NCI-H526 (cell line): ENCODE results near the gene PTGIS.
A peak's percentile ranks its signal among the peaks of the same experiment; 100 is the strongest.
"Not testable (repeated sequence)": the region's sequence is repeated elsewhere in the genome, so short reads cannot be mapped to it uniquely, and the experiment has no call there.

Experiments
- DNase-seq, 2 experiments: peaks; one replicate each; lab custom pipeline; 2025; lab: John Stamatoyannopoulos, UW

The PTGIS gene

DNA sequence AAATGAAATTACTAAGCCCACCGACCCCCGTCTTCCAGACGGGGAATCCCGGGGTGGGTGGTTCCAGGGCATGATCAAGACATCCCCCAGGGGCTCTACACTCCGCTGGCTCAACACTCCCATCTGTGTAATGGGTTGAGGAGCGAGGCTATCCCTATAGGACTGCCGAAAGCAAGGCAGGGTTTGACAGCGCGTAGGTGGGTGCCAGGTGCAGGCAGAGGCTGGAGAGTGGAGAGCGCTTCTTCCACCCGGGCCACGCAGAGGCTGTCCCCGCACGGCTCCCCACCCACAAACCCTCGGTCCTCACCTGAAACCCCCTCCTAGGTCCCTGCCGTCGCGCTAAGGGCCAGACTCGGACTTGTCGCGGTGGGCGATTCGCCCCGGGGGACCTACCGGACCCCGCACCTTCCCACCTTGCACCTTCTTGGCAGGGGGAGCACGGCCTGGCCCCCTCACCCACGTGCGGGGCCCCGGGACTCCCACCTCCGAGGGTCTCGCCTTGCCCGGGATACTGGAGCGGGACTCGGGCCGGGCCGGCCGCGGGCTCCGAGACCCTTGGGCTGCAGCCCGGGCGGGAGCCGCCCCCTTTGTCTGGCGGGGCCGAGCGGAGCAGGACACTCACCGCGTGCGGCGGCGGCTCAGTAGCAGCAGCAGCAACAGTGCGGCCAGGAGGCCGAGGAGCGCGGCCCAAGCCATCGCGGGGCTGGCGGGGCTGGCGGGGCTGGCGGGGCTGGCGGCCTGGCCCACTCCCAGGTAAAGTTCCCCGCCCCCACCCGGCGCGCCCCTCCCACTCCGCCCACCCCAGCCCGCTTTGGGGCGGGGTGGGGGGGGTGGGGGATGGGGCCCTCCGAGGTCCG, at the start of gene PTGIS:
Gene PTGIS, minus strand, starts transcription at position 717 of the 857 bp plus-strand sequence. Its CDS starts 21 bp downstream, at position 696.
- DNase-seq: peak in 1 of 2 experiments; percentile 67

DNA sequence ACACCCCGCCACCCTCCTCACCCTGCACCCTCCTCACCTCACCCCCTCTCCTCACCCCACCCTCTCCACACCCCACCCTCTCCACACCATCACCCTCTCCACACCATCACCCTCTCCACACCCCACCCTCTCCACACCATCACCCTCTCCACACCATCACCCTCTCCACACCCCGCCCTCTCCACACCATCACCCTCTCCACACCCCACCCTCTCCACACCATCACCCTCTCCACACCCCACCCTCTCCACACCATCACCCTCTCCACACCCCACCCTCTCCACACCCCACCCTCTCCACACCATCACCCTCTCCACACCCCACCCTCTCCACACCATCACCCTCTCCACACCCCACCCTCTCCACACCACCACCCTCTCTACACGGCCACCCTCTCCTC, 49.5 kb upstream of the PTGIS start:
- not testable (repeated sequence) for DNase-seq

DNA sequence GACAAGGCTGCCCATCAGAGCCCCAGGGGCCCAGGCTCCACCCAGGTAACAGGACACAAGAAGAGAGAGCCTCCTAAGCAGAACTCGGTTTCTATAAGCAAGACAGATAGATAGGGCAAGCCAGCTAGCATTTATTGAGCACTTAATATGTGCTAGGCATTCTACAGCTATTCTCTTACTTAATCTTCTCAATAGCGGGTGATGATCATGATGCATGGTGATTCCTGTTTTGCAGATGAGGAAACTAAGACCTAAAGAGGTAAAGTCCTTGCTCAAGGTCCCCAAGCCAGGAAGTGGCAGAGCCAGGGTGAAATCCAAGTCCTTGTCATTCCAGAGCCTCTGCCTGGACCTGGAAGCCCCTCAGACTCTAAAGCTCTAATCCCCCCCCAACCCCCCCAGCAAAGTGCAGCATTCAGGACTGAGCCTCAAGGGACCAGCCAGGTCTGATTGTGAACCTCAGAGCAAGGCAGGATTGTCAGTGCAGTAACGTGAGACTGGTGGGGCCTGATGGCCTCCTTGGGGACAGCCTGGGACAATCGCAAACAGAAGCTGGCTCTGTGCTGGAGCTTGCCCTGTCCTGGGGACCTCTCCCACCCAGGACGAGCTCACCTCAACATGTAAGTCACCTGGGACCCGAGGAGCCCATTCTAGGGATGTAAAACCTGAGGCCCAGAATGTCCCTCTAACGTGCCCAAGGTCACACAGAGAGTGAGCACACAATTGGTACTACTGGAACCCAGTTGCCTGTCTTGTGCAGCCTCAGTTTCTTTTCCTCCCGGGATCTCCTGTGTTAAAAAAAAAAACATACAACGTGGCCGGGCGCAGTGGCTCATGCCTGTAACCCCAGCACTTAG, 48.4 kb upstream of the PTGIS start:
- DNase-seq: no peak

DNA sequence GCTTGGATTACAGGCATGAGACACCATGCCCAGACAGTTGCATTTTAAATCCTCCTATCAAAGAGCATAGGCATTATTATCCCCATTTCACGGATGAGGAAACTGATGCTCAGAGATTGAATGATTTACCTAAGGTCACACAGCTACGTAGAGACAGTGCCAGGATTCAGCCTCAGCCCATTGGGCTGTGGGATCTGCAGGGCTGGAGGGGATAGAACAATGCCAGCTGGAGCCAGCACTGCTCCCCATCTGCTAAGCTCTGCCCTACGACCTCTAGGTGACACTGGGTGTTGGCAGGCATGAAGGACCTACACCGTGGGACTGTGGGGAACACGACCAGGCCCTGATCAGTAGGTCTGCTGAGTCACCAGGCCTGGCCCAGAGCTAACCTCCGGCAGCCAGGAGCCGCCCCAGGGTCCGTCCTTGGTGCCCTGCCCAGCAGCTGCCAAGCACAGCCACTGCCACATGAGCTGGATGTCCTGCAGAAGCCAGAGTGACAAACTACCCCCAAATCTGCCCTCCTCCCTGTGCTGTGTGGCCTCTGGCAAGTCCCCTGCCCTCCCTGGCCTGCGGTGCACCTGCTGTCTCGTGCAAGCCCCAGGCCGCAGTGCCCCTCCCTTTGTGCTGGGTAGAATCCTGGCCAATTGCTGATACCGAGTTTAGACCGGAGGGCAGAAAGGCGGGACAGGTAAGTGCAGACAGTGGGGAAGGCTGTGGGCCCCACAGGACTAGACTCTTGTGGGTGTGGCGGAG, 47.6 kb upstream of the PTGIS start:
- no peak for DNase-seq

DNA sequence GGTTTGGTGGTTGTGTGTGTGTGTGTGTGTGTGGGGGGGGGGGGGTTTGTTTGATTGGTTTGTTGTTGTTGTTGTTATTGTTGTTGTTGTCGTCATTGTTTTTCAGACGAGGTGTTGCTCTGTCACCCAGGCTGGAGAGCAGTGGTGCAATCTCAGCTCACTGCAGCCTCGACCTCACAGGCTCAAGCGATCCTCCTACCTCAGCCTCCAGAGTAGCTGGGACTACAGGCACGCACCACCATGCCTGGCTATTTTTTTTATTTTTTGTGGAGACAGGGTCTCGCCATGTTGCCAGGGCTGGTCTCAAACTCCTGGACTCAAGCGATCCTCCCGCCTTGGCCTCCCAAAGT, 47.1 kb upstream of the PTGIS start:
- not testable (repeated sequence) for DNase-seq

DNA sequence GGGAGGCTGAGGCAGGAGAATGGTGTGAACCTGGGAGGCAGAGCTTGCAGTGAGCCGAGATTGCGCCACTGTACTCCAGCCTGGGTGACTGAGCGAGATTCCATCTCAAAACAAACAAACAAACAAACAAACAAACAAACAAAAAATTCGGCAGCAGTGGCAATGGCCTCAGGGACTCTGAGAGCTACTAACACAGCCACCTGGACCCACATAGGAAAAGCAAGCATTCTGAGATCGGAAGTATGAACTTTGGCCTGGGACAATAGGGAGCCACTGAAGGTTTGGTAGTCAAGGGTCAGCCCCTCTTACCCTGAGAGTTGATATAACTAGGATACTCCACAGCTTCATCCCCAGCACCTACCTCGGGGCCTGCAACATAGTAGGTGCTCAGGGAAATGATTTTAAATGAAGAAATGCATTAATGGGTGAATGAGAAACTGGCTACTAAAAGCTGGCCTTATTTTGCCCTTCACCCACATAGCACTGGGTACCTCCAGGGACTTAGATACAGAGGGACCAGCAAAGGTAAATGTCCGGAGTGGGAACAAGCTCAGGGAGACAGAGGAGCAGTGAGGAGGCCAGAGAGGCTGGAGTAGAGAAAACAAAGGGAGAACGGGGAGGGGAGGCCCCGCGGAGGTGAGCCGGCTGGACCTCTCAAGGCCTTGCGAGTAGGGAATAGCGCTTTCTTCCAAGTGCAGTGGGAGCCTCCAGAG, 46.6 kb upstream of the PTGIS start:
- no peak for DNase-seq

DNA sequence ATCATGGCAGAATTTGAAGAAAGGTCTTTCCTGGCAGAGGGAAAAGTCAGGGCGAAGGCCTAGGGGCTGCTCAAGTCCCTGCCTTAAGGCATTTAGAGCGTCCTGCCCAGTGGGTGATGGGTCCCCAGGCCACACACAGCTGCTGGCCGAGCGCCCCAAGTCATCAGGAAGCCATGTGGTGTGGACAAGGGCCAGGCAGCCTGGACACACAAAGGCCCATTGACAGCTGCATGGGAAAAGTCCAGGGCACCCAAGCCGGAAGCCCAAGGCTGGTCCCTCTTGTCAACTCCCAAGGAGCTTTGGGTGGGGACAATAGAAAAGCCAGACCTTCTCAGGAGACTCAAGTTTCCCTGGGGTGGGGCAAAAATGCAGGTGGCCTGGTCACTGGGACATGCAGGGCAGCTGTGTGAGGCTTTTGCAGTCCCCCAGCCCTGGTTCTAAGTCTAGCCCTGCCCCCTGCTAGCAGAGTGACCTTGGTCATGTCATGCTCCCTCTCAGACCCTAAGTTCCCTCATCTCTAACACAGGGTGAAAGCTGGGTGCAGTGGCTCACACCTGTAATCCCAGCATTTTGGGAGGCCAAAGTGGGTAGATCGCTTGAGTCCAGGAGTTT, 44.3 kb upstream of the PTGIS start:
- no peak for DNase-seq

DNA sequence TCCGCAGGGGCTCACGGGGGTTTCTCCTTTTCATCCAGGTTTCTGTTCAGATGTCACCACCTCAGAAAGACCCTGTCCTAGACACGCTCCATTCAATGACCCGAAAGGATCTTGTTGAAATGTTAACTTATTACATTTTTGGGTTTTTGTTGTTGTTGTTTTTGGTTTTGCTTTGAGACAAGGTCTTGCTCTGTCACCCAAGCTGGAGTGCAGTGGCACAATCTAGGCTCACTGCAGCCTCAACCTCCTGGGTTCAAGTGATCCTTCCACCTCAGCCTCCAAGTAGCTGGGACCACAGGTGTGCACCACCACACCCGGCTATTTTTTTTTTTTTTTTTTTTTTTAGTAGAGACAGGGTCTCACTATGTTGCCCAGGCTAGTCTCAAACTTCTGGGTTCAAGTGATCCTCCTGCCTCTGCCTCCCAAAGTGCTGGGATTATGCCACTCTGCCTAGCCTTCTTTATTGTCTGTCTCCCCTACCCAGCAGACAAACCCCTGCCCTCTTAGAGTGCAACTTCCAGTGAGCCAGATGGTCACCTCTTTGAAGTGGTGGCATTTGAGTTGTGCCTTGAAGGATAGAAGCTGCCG, 43.7 kb upstream of the PTGIS start:
- not testable (repeated sequence) for DNase-seq

DNA sequence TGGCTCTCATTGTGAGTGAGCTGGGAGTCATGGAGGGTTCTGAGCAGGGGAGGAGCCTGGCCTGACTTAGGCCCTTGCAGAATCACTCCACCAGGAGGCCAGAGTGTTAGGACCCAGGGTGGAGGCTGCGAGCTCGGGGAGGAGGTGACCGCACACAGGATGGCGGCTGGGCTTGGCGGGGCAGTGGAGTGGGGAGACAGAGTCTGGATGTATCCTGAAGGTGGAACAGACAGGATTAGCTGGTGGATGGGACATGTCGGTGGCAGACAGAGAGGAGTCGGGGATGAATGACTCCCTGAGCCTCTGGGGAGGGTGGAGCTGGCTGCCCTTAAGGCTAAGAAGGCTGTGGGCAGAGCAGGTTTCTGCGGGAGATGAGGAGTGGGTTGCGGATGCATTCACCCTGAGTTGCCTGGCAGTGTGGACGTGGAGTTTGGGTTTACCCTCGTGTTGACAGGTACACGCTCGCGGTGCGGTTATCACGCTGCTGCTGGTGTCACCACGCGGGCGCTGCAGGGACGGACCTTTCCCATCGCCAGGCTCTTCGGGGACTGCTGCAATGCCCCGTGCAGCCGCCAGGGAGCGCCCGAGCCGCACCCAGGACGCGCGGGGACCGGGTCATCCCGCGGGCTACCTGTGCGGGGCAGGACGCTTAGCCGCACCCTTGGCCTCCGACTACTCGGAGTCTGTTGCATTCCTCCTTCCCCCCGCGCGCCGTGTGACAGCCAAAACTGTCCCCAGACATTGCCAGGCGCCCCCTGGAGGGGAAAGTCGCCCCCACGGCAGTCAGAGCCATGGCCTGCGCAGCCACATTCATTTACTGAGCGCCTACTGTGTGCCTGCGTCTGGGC, 43.0 kb upstream of the PTGIS start:
- peak; percentile 74 to 93 for DNase-seq

DNA sequence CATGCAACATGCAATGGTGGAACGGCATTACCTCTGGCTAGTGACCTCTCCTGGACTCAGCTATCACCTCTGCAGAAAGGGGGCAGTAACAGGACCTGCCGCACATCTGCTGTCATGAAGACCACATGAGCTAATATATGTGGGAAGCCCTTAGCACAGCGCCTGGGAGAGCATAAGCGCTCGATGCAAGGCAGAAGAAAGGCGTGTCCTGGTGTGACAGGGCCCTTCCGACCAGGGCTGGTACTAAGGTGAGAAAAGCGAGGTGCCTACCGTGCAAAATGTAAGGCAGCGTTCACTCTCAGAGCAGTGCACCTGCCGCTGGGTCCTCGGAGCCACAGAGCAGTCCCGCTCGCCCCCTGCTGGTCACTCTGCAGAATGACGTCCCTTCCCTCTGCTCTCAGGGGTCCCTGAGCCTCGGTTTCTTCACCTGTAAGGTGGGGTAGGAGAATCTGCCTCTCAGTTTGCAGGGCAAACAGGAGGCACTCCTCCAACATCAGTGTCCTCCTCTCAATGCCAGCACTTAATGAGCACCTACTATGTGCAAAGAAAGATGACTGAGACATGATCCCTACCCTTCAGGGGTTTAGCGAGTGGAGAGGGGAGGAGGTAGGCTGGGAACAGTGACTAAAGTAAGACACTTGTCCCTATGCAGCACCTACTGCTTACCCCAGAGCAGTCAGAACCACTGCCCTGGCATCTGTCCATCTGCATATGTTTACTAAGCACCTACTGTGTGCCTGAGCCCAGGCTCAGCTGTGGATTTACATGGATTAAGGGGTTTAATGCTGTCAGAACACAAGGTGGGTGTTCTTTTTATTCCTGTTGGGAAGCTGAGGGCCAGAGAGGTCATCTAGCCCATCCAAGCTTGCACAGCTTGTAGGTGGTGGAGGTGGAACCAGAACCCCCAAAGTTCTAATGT, 41.1 kb upstream of the PTGIS start:
- DNase-seq: peak; percentile 65 to 90

DNA sequence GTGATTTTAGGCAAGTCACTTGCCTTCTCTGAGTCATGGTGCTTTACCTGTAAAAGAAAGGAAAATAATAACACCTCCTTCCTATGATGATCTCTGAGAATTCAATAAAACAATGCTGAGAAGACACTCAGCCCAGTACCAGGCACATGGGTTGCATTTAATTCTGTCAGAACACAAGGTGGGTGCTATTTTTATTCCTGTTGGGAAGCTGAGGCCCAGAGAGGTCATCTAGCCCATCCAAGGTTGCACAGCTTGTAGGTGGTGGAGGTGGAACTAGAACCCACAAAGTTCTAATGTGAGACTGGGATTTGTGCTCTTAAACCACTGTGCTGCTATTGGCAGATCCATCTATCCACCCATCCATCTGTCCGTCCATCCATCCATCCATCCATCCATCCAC, 39.6 kb upstream of the PTGIS start:
- DNase-seq: no peak

DNA sequence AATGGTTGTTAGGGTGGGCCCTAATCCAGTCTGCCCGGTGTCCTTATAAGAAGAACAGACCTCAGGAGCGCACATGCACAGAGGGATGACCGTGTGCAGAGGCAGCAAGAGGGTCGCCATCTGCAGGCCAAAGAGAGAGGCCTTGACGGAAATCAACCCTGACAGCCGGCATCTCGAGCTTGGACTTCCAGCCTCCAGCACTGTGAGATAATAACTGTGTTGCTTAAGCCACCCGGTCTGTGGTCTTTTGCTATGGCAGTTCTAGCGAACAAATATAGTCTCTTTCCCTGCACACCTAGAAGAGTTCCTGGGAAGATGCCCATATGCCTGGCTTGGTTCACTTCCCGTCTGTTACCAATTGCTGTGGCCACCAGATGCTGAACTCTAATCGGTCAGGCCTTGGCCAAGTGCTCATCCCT, 35.3 kb upstream of the PTGIS start:
- peak in 1 of 2 experiments; percentile 51 for DNase-seq

DNA sequence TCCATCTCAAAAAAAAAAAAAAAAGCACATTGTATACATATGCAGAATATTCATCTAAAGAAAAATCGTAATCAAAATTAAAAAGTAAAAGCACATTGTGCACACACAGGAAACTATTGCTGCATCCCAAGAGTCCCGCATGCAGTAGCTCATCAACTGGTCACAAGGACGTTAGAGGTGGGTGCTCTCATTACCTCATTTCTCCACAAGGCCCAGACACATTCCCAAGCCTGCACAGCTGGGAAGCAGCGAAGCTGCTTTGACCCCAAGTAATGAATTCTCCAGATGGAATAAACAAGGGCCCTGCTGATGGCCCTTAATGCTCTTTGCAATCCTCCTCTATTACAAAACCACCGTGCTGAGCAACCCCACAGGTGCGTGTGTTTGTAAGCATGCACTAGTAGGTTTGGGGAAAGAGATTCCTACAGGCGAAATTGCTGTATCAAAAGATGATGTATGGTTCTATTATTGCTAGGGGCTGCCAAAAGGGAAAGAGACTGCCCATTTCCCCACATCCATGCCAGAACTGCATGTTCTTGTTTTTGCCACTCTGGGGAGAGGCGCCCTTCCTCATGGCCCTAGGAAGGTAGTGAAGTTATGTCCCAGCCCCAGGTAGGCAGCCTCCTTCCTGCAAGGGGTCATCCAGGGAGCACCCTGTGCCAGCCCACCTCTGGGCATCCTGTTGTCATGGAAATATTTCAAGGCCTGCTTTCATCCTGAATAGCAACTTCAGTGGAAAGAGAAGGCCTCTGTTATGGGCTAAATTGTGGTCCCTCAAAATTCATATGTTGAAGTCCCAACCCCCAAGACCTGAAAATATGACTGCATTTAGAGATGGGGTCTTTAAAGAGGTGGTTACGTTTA, 34.6 kb upstream of the PTGIS start:
- DNase-seq: no peak

DNA sequence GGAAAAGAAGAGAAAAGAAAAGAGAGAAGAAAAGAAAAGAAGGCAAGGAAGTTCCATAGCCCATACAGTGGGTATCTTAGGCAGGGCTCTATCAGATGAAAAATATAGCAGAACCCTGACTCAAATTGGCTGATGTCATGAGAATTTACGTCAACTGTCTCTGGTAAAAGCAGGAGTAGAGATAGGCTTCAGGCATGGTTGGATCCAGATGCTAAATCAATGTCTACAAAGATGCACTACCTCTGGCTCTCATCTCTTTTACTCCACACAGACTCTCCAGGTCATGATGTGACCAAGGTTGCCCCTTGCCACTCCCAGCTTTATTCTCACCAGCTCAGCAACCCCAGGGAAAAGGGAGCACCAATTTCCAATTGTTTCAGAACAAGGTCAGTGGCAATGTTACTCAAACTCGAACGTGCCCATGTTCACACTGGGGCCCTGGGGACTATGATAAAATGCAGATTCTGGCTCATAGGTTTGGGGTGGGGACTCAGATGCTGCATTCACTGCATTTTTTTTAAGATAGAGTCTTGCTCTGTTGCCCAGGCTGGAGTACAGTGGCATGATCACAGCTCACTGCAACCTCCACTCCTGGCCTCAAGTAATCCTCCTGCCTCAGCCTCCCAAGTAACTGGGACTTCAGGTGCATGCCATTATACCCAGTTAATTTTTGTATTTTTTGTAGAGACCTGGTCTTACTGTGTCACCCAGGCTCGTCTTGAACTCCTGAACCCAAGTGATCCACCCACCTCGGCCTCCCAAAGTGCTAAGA, 33.4 kb upstream of the PTGIS start:
- no peak for DNase-seq

DNA sequence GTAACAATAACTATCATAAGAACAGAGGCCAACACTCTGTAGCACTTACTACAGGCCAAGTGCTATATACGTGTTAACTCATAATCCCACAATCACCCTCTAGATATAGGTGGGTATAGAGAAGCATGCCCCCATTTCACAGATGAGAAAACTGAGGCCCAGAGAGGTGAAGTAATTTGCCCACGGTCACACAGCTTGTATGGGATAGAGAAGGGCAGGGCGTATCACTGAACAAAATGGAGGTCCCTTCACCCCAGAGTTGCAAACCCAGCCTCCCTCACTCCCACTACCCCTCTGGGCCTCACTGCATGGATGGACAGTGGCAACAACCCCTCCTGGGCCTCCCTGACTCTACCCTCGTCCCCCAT, 31.8 kb upstream of the PTGIS start:
- no peak for DNase-seq

DNA sequence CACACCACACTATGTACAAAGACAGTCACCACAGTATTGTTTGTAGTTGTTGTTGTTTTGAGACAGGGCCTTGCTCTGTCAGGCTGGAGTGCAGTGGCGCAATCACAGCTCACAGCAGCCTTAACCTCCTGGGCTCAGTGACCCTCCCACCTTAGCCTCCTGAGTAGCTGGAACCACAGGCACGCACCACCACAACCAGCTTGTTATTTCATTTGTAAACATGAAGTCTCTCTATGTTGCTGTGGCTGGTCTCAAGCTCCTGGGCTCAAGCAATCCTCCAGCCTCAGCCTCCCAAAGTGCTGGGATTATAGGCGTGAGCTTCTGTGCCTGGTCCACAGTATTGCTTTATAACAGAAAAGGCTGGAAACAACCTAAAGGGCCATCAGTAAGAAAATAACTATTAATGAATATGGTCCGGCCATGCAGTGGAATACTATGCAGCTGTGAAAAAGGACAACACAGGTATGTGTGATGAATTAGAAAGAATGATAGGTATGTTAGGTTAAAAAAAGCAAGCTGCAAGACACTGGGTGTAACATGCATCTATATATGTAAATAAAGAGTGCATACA, 30.0 kb upstream of the PTGIS start:
- DNase-seq: no peak
